Activated CD8-positive, alpha-beta memory T cell treated with anti-CD3 and anti-CD28 coated beads, Interleukin-2, amount 50 U/mL, for 1 hour (primary cell): ENCODE measurements around the gene MYBPHL.
"Not testable (repeated sequence)": the region's sequence is repeated elsewhere in the genome, so short reads cannot be mapped to it uniquely, and the experiment has no call there.

Experiments used
- DNase-seq: peaks from one replicate; pipeline ENCODE4 v3.0.0-alpha.2; 2020; ENCODE audit errors: extremely low read depth

MYBPHL gene

GRCh38 chr1:109305991-109306390, 820 bp downstream of the MYBPHL start:
- not testable (repeated sequence) for DNase-seq

- no peak for DNase-seq
Measured at GRCh38 chr1:109304226-109304920, 2.4 kb downstream of the MYBPHL start.

- no peak for DNase-seq
Measured at GRCh38 chr1:109301874-109302273, 4.9 kb downstream of the MYBPHL start.

- no peak for DNase-seq
Measured at GRCh38 chr1:109300650-109301151, 6.1 kb downstream of the MYBPHL start.

GRCh38 chr1:109299558-109300343, 7.1 kb downstream of the MYBPHL start:
- no peak for DNase-seq

- no peak for DNase-seq
Measured at GRCh38 chr1:109298666-109299557, 7.9 kb downstream of the MYBPHL start.

- DNase-seq: no peak
Measured at GRCh38 chr1:109296782-109297181, 10.0 kb downstream of the MYBPHL start.

- no peak for DNase-seq
Measured at GRCh38 chr1:109295712-109296415, 10.9 kb downstream of the MYBPHL start.

- DNase-seq: no peak
Measured at GRCh38 chr1:109294481-109294880, 12.3 kb downstream of the MYBPHL start.

GRCh38 chr1:109293026-109293425, 13.8 kb downstream of the MYBPHL start:
- DNase-seq: no peak

- DNase-seq: no peak
Measured at GRCh38 chr1:109292364-109292763, 14.4 kb downstream of the MYBPHL start.

- no peak for DNase-seq
Measured at GRCh38 chr1:109290998-109291397, 15.8 kb downstream of the MYBPHL start.

- no peak for DNase-seq
Measured at GRCh38 chr1:109290137-109290536, 16.7 kb downstream of the MYBPHL start.

- not testable (repeated sequence) for DNase-seq
Measured at GRCh38 chr1:109286762-109287161, 20.0 kb downstream of the MYBPHL start.

- DNase-seq: no peak
Measured at GRCh38 chr1:109283748-109284600, 22.8 kb downstream of the MYBPHL start.

GRCh38 chr1:109282952-109283747, 23.7 kb downstream of the MYBPHL start, which contains the start of gene PSRC1:
PSRC1 (minus strand) TSS chr1:109283145.
- peak; percentile 63 for DNase-seq

- no peak for DNase-seq
Measured at GRCh38 chr1:109282497-109282951, 24.3 kb downstream of the MYBPHL start.

- no peak for DNase-seq
Measured at GRCh38 chr1:109281680-109282496, 24.9 kb downstream of the MYBPHL start.
